ENCODE data around the gene MAPK14. TPM values are rescaled to one million over a fixed set of nuclear protein-coding genes. Genes with fewer than 3 reads are reported as not detected.

MAPK14 gene
- total and polyA plus RNA-seq, 10 of the 15 experiments (the other 5 are each of a cell fraction or from before 2014, with no cell fraction given) = 12.5 to 59.5 (median 43.0) TPM

DNA sequence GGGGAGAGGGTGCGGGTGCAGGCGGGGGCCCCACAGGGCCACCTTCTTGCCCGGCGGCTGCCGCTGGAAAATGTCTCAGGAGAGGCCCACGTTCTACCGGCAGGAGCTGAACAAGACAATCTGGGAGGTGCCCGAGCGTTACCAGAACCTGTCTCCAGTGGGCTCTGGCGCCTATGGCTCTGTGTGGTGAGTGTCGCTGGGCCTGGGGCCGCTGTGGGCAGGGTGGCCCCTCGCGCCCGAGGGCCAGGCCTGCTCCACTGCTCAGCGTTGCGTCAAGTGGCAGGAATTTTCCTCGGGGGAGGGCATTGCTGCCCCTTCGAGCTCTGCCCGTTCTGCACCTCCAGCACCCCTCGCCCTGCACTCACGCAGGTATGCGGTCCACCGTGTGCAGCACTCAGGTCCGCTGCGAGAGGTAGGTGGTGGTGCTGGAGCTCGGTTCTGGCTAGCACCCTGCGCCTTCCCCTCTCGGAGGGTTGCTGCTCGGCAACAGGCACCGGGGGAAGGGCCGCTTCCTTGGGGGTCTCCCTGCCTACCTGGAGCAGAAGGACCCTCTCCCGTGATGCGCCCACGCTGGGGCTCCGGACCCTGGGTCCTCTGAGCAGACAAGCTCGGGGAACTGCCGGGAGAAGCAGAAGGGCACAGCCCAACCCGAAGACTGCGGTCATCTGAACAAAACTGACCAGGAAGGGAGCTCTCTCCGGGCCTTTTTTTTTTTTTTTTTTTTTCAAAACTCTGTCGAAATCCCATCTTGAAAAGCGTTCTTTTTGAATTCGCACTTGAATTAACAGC lies 674 bp downstream of the MAPK14 start:
- in situ Hi-C loops (cut with MboI) (loop anchor here (5.0 kb wide), 1 partner anchor 69 kb away; no protein-coding TSS in a partner anchor), intact Hi-C loops (cut with micrococcal nuclease; ENCODE audit: unreplicated experiment) (loop anchor here (5.0 kb wide), 1 partner anchor 274 kb away; no protein-coding TSS in a partner anchor)
- FAIRE-seq (no peak), DNase-seq (ENCODE audit: low read depth, low spot score) (no peak), ATAC-seq (peak; percentile 51)
- WGBS (ENCODE audit: insufficient coverage, insufficient replicate concordance, low lambda C conversion rate, missing lambda C conversion rate) = under 1% methylated on average over 43 of the region's 44 CpGs
- H3K9ac ChIP-seq (ENCODE audit: control insufficient read depth, insufficient read depth, low read length) = peak overlapping the region; percentile 91
- no peaks in the 10 kb centered on the region for H3K36me3 ChIP-seq (ENCODE audit: control insufficient read depth in 2 of 2, insufficient read depth in 2 of 2, low read length in 1 of 2)
- ChIA-PET RAD21 (ENCODE audit: unreplicated experiment) (interaction anchor here (0.5 to 6.8 kb wide), 32 partner anchors 8 to 652 kb away, joined by 3 to 140 read pairs (median 5); partner anchors contain the start of gene SRPK1), CTCF (interaction anchor here (0.6 to 6.6 kb wide), 39 partner anchors 10 to 1328 kb away, joined by 3 to 165 read pairs (median 5); partner anchors contain the start of genes ARMC12 and BNIP5), POLR2A (interaction anchor here (0.7 to 4.0 kb wide), 31 partner anchors 10 to 567 kb away, joined by 3 to 30 read pairs (median 4); partner anchors contain the start of genes BNIP5 and SRPK1), SMC1A (ENCODE audit: uncharacterized antibody, unreplicated experiment) (interaction anchor here (0.6 to 6.8 kb wide), 44 partner anchors 7 to 726 kb away, joined by 3 to 167 read pairs (median 4); no protein-coding TSS in a partner anchor)
- H3K4me2 ChIP-seq (ENCODE audit: control insufficient read depth, insufficient read depth) = peak overlapping the region; percentile 80
- H3K4me3 ChIP-seq = peak overlapping the region; percentile 87
- no TSS peak for BruUV-seq (replicated peaks)
- H3K4me1 ChIP-seq (ENCODE audit: control insufficient read depth, insufficient read depth, low read length) = no peaks in the 10 kb centered on the region; the same call in 1 of the 2 replicates
- H3K9me3 ChIP-seq (replicated peaks; ENCODE audit: control insufficient read depth, insufficient read depth, low read length) = no peaks in the 10 kb centered on the region
- no peak for TF ChIP-seq HCFC1 (IDR thresholded peaks at IDR 0.05; ENCODE audit: low read length)
- TF ChIP-seq NBN (IDR thresholded peaks at IDR 0.05) = 0 out of 2 replicates have a peak, but pooled peaks have one; percentile 22
- TF ChIP-seq ASH2L (IDR thresholded peaks at IDR 0.05; ENCODE audit: borderline replicate concordance, low read depth) = 0 out of 2 replicates have a peak, but pooled peaks have one; percentile 41
- TF ChIP-seq STAT1 (conservative IDR thresholded peaks at IDR 0.05) = no peak
- TF ChIP-seq, protein P1, sequence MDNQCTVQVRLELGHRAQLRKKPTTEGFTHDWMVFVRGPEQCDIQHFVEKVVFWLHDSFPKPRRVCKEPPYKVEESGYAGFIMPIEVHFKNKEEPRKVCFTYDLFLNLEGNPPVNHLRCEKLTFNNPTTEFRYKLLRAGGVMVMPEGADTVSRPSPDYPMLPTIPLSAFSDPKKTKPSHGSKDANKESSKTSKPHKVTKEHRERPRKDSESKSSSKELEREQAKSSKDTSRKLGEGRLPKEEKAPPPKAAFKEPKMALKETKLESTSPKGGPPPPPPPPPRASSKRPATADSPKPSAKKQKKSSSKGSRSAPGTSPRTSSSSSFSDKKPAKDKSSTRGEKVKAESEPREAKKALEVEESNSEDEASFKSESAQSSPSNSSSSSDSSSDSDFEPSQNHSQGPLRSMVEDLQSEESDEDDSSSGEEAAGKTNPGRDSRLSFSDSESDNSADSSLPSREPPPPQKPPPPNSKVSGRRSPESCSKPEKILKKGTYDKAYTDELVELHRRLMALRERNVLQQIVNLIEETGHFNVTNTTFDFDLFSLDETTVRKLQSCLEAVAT (IDR thresholded peaks at IDR 0.05) = 0 out of 2 replicates have a peak, but pooled peaks have one; percentile 54
- 0 out of 2 replicates have a peak, but pooled peaks have one; percentile 8 for TF ChIP-seq POLR2AphosphoS2 (IDR thresholded peaks at IDR 0.05; ENCODE audit: low read depth, low read length)
- 0 out of 2 replicates have a peak, but pooled peaks have one; percentile 26 for TF ChIP-seq NR2F1 (conservative IDR thresholded peaks at IDR 0.05)
- TF ChIP-seq IKZF1 (conservative IDR thresholded peaks at IDR 0.05) = peak; percentile 42; the same call in 1 of the 2 replicates
- no peak for TF ChIP-seq RB1 (IDR thresholded peaks at IDR 0.05; ENCODE audit: borderline replicate concordance)
- 0 out of 2 replicates have a peak, but pooled peaks have one; percentile 50 for TF ChIP-seq GATAD2B (conservative IDR thresholded peaks at IDR 0.05; ENCODE audit: low read depth)
- TF ChIP-seq, protein P2, sequence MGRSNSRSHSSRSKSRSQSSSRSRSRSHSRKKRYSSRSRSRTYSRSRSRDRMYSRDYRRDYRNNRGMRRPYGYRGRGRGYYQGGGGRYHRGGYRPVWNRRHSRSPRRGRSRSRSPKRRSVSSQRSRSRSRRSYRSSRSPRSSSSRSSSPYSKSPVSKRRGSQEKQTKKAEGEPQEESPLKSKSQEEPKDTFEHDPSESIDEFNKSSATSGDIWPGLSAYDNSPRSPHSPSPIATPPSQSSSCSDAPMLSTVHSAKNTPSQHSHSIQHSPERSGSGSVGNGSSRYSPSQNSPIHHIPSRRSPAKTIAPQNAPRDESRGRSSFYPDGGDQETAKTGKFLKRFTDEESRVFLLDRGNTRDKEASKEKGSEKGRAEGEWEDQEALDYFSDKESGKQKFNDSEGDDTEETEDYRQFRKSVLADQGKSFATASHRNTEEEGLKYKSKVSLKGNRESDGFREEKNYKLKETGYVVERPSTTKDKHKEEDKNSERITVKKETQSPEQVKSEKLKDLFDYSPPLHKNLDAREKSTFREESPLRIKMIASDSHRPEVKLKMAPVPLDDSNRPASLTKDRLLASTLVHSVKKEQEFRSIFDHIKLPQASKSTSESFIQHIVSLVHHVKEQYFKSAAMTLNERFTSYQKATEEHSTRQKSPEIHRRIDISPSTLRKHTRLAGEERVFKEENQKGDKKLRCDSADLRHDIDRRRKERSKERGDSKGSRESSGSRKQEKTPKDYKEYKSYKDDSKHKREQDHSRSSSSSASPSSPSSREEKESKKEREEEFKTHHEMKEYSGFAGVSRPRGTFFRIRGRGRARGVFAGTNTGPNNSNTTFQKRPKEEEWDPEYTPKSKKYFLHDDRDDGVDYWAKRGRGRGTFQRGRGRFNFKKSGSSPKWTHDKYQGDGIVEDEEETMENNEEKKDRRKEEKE (IDR thresholded peaks at IDR 0.05) = 0 out of 2 replicates have a peak, but pooled peaks have one; percentile 43
- H3K27ac ChIP-seq (ENCODE audit: control insufficient read depth, insufficient read depth) = peak overlapping the region; percentile 84
- H3K27me3 ChIP-seq (replicated peaks in 1 of 2; ENCODE audit: control insufficient read depth in 2 of 2, insufficient read depth in 2 of 2, low read length in 1 of 2) = no peaks in the 10 kb centered on the region; a peak in 1 of 4 replicates
- peak overlapping the region; percentile 91 for H2AFZ ChIP-seq (ENCODE audit: control insufficient read depth, low read depth, low read length)
- peaks cover 57% of the 10 kb centered on the region for H3K79me2 ChIP-seq (ENCODE audit: control insufficient read depth, insufficient read depth, low read length)
- no peaks in the 10 kb centered on the region for H4K20me1 ChIP-seq (ENCODE audit: control insufficient read depth, insufficient read depth)
